Measurements from ENCODE around the gene PPM1J. TPM values are rescaled to one million over a fixed set of nuclear protein-coding genes. Genes with fewer than 3 reads are reported as not detected.

The PPM1J gene
- total and polyA plus RNA-seq, 9 of the 15 experiments (the other 6 are each of a cell fraction or from before 2014, with no cell fraction given) = 0.25 to 10.5 (median 4.2) TPM

DNA sequence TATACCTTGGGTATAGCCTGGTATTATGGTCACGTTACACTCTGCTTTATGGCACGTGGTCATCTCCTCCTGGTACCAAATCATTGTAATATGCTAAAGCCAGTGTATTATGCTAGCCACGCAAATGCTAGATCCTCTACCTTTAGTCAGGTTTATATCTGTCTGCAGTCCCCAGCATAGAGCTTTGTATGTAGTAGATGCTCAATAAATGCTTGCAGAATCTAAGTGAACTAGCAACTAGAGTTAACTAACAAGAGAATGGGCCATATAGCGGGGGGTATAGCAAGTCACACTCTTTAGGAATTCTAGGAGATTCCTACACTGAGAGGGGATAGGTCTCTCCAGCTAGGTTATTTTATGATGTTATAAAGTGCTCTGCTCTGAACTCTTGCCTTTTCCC is 37.6 kb downstream of the PPM1J start:
- intact Hi-C loops (cut with micrococcal nuclease) = no loop called here

GRCh38 chr1:112676543-112676942 is 38.6 kb downstream of the PPM1J start:
- peak overlapping the region; percentile 85 for H3K4me2 ChIP-seq (ENCODE audit: insufficient read depth, low read length)
- no peaks in the 10 kb centered on the region for H4K20me1 ChIP-seq (replicated peaks; ENCODE audit: control insufficient read depth, insufficient read depth, low read length)
- in situ Hi-C loops (cut with MboI) (no loop called here), intact Hi-C loops (cut with micrococcal nuclease) (no loop called here)
- no peaks in the 10 kb centered on the region for H3K27me3 ChIP-seq (ENCODE audit: control insufficient read depth in 2 of 2, insufficient read depth in 2 of 2, low read length in 2 of 2)
- no peak overlapping the region; the same call in 2 of the 3 replicates for H3K27ac ChIP-seq (ENCODE audit: extremely low read depth, low read depth, low read length)
- POLR2A ChIA-PET = interaction anchor here (3.9 to 7.3 kb wide), 3 partner anchors 13 to 20 kb away, joined by 30 to 104 read pairs (median 87); no protein-coding TSS in a partner anchor
- 27% methylated on average over 3 of the region's 3 CpGs for WGBS (ENCODE audit: insufficient coverage, low coverage, missing lambda C conversion rate)
- H3K9me3 ChIP-seq (replicated peaks; ENCODE audit: control insufficient read depth, insufficient read depth, low read depth, low read length) = no peaks in the 10 kb centered on the region
- ATAC-seq (no peak), DNase-seq (ENCODE audit: extremely low read depth in 1 of 4, low spot score in 3 of 4) (peak in 2 of 4 experiments; percentile 27 to 61), FAIRE-seq (peak; percentile 46)
- CTCF ChIA-PET (ENCODE audit: low intra/inter-chr PET ratio) = no interaction called here
- peaks cover 28% of the 10 kb centered on the region for H3K36me3 ChIP-seq (ENCODE audit: control insufficient read depth, insufficient read depth, low read length)
- peaks cover 56% of the 10 kb centered on the region for H3K79me2 ChIP-seq (ENCODE audit: control insufficient read depth, insufficient read depth, low read length)
- peak overlapping the region in 1 of 2 experiments; percentile 87; a peak in 1 of 4 replicates for H3K9ac ChIP-seq (ENCODE audit: insufficient read depth in 1 of 2, low read depth in 2 of 2, low read length in 2 of 2)
- peaks cover 18 to 42% of the 10 kb centered on the region in 2 experiments for H3K4me1 ChIP-seq (replicated peaks in 1 of 2; ENCODE audit: control insufficient read depth in 2 of 2, insufficient read depth in 2 of 2, low read length in 2 of 2)
- no TSS peak for BruUV-seq (replicated peaks)
- H3K4me3 ChIP-seq = peak overlapping the region; percentile 71; the same call in 1 of the 2 replicates
- H3K9me1 ChIP-seq (ENCODE audit: control insufficient read depth, insufficient read depth, low read length) = no peaks in the 10 kb centered on the region
- no peak overlapping the region; the same call in 1 of the 2 replicates for H2AFZ ChIP-seq (ENCODE audit: low read depth, low read length)
- TF ChIP-seq SFPQ (IDR thresholded peaks at IDR 0.05; ENCODE audit: low read depth, low read length) (no peak), PHB (CRISPR knock-in tag; IDR thresholded peaks at IDR 0.05) (no peak), TCF15 (CRISPR knock-in tag; IDR thresholded peaks at IDR 0.05) (no peak), YBX1 (IDR thresholded peaks at IDR 0.05) (no peak), DNMT1 (IDR thresholded peaks at IDR 0.05) (no peak), DDX20 (tag; IDR thresholded peaks at IDR 0.05; ENCODE audit: low read depth) (no peak), SMARCA4 (IDR thresholded peaks at IDR 0.05) (0 out of 2 replicates have a peak, but pooled peaks have one; percentile 47), NUFIP1 (IDR thresholded peaks at IDR 0.05; ENCODE audit: partially characterized antibody) (no peak)
- TF ChIP-seq, protein P1, sequence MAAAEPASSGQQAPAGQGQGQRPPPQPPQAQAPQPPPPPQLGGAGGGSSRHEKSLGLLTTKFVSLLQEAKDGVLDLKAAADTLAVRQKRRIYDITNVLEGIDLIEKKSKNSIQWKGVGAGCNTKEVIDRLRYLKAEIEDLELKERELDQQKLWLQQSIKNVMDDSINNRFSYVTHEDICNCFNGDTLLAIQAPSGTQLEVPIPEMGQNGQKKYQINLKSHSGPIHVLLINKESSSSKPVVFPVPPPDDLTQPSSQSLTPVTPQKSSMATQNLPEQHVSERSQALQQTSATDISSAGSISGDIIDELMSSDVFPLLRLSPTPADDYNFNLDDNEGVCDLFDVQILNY (CRISPR knock-in tag; IDR thresholded peaks at IDR 0.05) = no peak

More for the DNA sequence above, 37.6 kb downstream of the PPM1J start:
- ATAC-seq (no peak), FAIRE-seq (no peak), DNase-seq (ENCODE audit: extremely low read depth in 1 of 4, low spot score in 3 of 4) (no peak)
- H3K9me1 ChIP-seq (ENCODE audit: control insufficient read depth, insufficient read depth, low read length) = no peaks in the 10 kb centered on the region
- H3K27ac ChIP-seq (ENCODE audit: extremely low read depth, low read depth, low read length) = no peak overlapping the region
- no peaks in the 10 kb centered on the region for H3K9me3 ChIP-seq (replicated peaks; ENCODE audit: control insufficient read depth, insufficient read depth, low read depth, low read length)
- no peaks in the 10 kb centered on the region for H4K20me1 ChIP-seq (replicated peaks; ENCODE audit: control insufficient read depth, insufficient read depth, low read length)
- ChIA-PET CTCF (ENCODE audit: low intra/inter-chr PET ratio) (no interaction called here), POLR2A (interaction anchor here (0.8 to 7.3 kb wide), 2 partner anchors 19 to 42 kb away, joined by 3 to 104 read pairs; no protein-coding TSS in a partner anchor)
- H2AFZ ChIP-seq (ENCODE audit: low read depth, low read length) = no peak overlapping the region
- H3K79me2 ChIP-seq (ENCODE audit: control insufficient read depth, insufficient read depth, low read length) = peaks cover 56% of the 10 kb centered on the region
- H3K4me2 ChIP-seq (ENCODE audit: insufficient read depth, low read length) = no peak overlapping the region; the same call in 1 of the 2 replicates
- 95% methylated on average over 4 of the region's 4 CpGs for WGBS (ENCODE audit: insufficient coverage, low coverage, missing lambda C conversion rate)
- no TSS peak for BruUV-seq (replicated peaks)
- TF ChIP-seq RBM25 (IDR thresholded peaks at IDR 0.05; ENCODE audit: low read depth, low read length, severe bottlenecking) (peak; percentile 12), BCOR (IDR thresholded peaks at IDR 0.05) (0 out of 2 replicates have a peak, but pooled peaks have one; percentile 7), ZNF707 (CRISPR knock-in tag; conservative IDR thresholded peaks at IDR 0.05) (no peak)
- no peak overlapping the region for H3K4me3 ChIP-seq
- H3K36me3 ChIP-seq (ENCODE audit: control insufficient read depth, insufficient read depth, low read length) = peaks cover 18% of the 10 kb centered on the region
- H3K9ac ChIP-seq (ENCODE audit: insufficient read depth in 1 of 2, low read depth in 2 of 2, low read length in 2 of 2) = no peak overlapping the region
- no peaks in the 10 kb centered on the region for H3K27me3 ChIP-seq (ENCODE audit: control insufficient read depth in 2 of 2, insufficient read depth in 2 of 2, low read length in 2 of 2)
- in situ Hi-C loops (cut with MboI) = no loop called here
- H3K4me1 ChIP-seq (replicated peaks in 1 of 2; ENCODE audit: control insufficient read depth in 2 of 2, insufficient read depth in 2 of 2, low read length in 2 of 2) = peaks cover 18 to 39% of the 10 kb centered on the region in 2 experiments
